HG03520 (cell line): ENCODE measurements around the gene IFRD2.
"Not testable (repeated sequence)": the region's sequence is repeated elsewhere in the genome, so short reads cannot be mapped to it uniquely, and the experiment has no call there.

Source experiments
- ATAC-seq: cut with Tn5 transposase; IDR thresholded peaks from one replicate; pipeline ENCODE4 v1.9.1; 2021; ENCODE audit warnings: mild to moderate bottlenecking, moderate library complexity; ENCODE audit not compliant: unreplicated experiment

IFRD2 gene

GRCh38 chr3:50268703-50269451, 23.4 kb downstream of the IFRD2 start, which contains the start of gene SEMA3B:
SEMA3B (plus strand) TSS chr3:50269147; CDS start chr3:50269241, 94 bp downstream.
- no peak for ATAC-seq

GRCh38 chr3:50268276-50268675, 24.0 kb downstream of the IFRD2 start:
- no peak for ATAC-seq

- ATAC-seq, result no peak
Measured at GRCh38 chr3:50267280-50267913, 24.8 kb downstream of the IFRD2 start.

GRCh38 chr3:50266836-50267235, 25.4 kb downstream of the IFRD2 start:
- no peak for ATAC-seq

- ATAC-seq, result no peak
Measured at GRCh38 chr3:50266017-50266416, 26.2 kb downstream of the IFRD2 start.

GRCh38 chr3:50265571-50265970, 26.7 kb downstream of the IFRD2 start:
- ATAC-seq, result no peak

- ATAC-seq, result no peak
Measured at GRCh38 chr3:50264964-50265485, 27.2 kb downstream of the IFRD2 start.

- ATAC-seq, result no peak
Measured at GRCh38 chr3:50264383-50264963, 27.8 kb downstream of the IFRD2 start.

GRCh38 chr3:50263478-50264382, 28.5 kb downstream of the IFRD2 start:
- no peak for ATAC-seq

- ATAC-seq, result no peak
Measured at GRCh38 chr3:50262778-50263177, 29.5 kb downstream of the IFRD2 start.

GRCh38 chr3:50262200-50262599, 30.0 kb downstream of the IFRD2 start:
- not testable (repeated sequence) for ATAC-seq

GRCh38 chr3:50261505-50261904, 30.7 kb downstream of the IFRD2 start:
- no peak for ATAC-seq

GRCh38 chr3:50260942-50261441, 31.2 kb downstream of the IFRD2 start:
- ATAC-seq, result no peak

GRCh38 chr3:50260027-50260941, 31.9 kb downstream of the IFRD2 start:
- peak; percentile 89 for ATAC-seq

- no peak for ATAC-seq
Measured at GRCh38 chr3:50259432-50260026, 32.7 kb downstream of the IFRD2 start.

GRCh38 chr3:50258979-50259378, 33.2 kb downstream of the IFRD2 start:
- ATAC-seq, result no peak

GRCh38 chr3:50258029-50258680, 34.1 kb downstream of the IFRD2 start:
- ATAC-seq, result no peak

- ATAC-seq, result no peak
Measured at GRCh38 chr3:50256978-50257890, 35.0 kb downstream of the IFRD2 start.
